Breast epithelium (tissue), 4 donors: ENCODE data around the gene AGAP3. TPM values are rescaled to one million over a fixed set of nuclear protein-coding genes. Genes with fewer than 3 reads are reported as not detected.
A peak's percentile ranks its signal among the peaks of the same experiment; 100 is the strongest.

Experiments used
- DNase-seq, 2 donors: peaks; one replicate each; pipeline ENCODE4 v3.0.0-alpha.2; 2019; ENCODE audit warnings: low spot score in 2 of 2
- H3K27ac ChIP-seq, 2 donors: fragments of 200-600 bp; sonication (generic) in 1 of 2; one replicate each; pipeline ENCODE4 v1.5.1; 2016 to 2019; ENCODE audit warnings: mild to moderate bottlenecking in 1 of 2
- H3K27me3 ChIP-seq, 2 donors: fragments of 200-600 bp; sonication (generic) in 1 of 2; one replicate each; pipeline versions ENCODE4 v1.5.1 to v1.6.0; 2017 to 2019; ENCODE audit warnings: control low read depth in 1 of 2, mild to moderate bottlenecking in 1 of 2
- H3K36me3 ChIP-seq: fragments of 200-600 bp; one replicate; pipeline ENCODE4 v1.5.1; 2019
- H3K4me1 ChIP-seq, 2 donors: fragments of 200-600 bp; sonication (generic); one replicate each; pipeline ENCODE4 v1.5.1; 2016 to 2019; ENCODE audit warnings: control low read depth in 1 of 2
- H3K4me3 ChIP-seq, 3 donors: fragments of 200-600 bp; sonication (generic); 1 replicate in 2 of 3; 2 replicates in 1 of 3; pipeline ENCODE4 v1.5.1; 2016 to 2019; ENCODE audit warnings: mild to moderate bottlenecking in 3 of 3, moderate library complexity in 2 of 3
- H3K9me3 ChIP-seq, 2 donors: fragments of 200-600 bp; sonication (generic) in 1 of 2; one replicate each; pipeline ENCODE4 v1.5.1; 2016 to 2019; ENCODE audit warnings: control low read depth in 1 of 2
- CTCF ChIP-seq, 3 donors: fragments of 450-650 bp; IDR thresholded peaks; one replicate each; pipeline ENCODE4 v1.5.1; 2016 to 2017; ENCODE audit warnings: antibody characterized with exemption in 3 of 3, mild to moderate bottlenecking in 3 of 3, moderate library complexity in 3 of 3
- POLR2A ChIP-seq: fragments of 450-650 bp; IDR thresholded peaks from one replicate; pipeline ENCODE4 v1.6.1; 2016; ENCODE audit warnings: antibody characterized with exemption, mild to moderate bottlenecking, moderate library complexity
- POLR2AphosphoS5 ChIP-seq, 3 donors: sonication (generic); formaldehyde crosslinking; IDR thresholded peaks; one replicate each; pipeline ENCODE4 v1.6.1; 2017; ENCODE audit warnings: antibody characterized with exemption in 3 of 3
- intact Hi-C: fragments of 100-400 bp; cut with DNase I; formaldehyde crosslinking; loops from one replicate; pipeline ENCODE4 v1.15.1; 2023; ENCODE audit warnings: low total_unique reads
- total RNA-seq, 3 donors: library from RNA; depleted of rRNA; stranded (reverse); fragments of >200 nt; gene quantifications; one replicate each; pipeline ENCODE4 v1.1.0, GENCODE V29; 2016

Gene AGAP3
- total RNA-seq, 3 donors from 2014 or later, result 47.2 to 58.1 (median 55.1) TPM

GRCh38 chr7:151061213-151062110 lies 24.8 kb upstream of the AGAP3 start:
- Histone ChIP-seq H3K4me3 (peak overlapping the region in 2 of 3 donors; percentile 86 to 98), H3K36me3 (no peaks in the 10 kb centered on the region), H3K9me3 (no peaks in the 10 kb centered on the region), H3K27ac (peak overlapping the region; percentile 81 to 89), H3K4me1 (peaks cover 20 to 24% of the 10 kb centered on the region in 2 donors), H3K27me3 (no peaks in the 10 kb centered on the region)
- TF ChIP-seq CTCF (IDR thresholded peaks at IDR 0.05), result no peak
- TF ChIP-seq POLR2A, result no peak
- TF ChIP-seq POLR2AphosphoS5 (IDR thresholded peaks at IDR 0.05), result no peak
- intact Hi-C loops, result no loop called here
- DNase-seq, result no peak

GRCh38 chr7:151062111-151062398 lies 24.2 kb upstream of the AGAP3 start:
- H3K27ac ChIP-seq, result peak overlapping the region; percentile 81 to 89
- no peak for DNase-seq
- H3K27me3 ChIP-seq, result no peaks in the 10 kb centered on the region
- H3K36me3 ChIP-seq, result no peaks in the 10 kb centered on the region
- TF ChIP-seq CTCF (IDR thresholded peaks at IDR 0.05) (no peak), POLR2A (no peak), POLR2AphosphoS5 (IDR thresholded peaks at IDR 0.05) (no peak)
- peaks cover 20% of the 10 kb centered on the region in 2 donors for H3K4me1 ChIP-seq
- intact Hi-C loops, result no loop called here
- peak overlapping the region in 2 of 3 donors; percentile 40 to 64 for H3K4me3 ChIP-seq
- H3K9me3 ChIP-seq, result no peaks in the 10 kb centered on the region

- Histone ChIP-seq H3K27ac (peak overlapping the region; percentile 81 to 89), H3K4me3 (peak overlapping the region; percentile 29 to 64 (median 40)), H3K36me3 (peaks cover 3% of the 10 kb centered on the region), H3K9me3 (no peaks in the 10 kb centered on the region), H3K4me1 (peaks cover 16 to 20% of the 10 kb centered on the region in 2 donors), H3K27me3 (no peaks in the 10 kb centered on the region)
- DNase-seq, result no peak
- TF ChIP-seq CTCF (IDR thresholded peaks at IDR 0.05) (no peak), POLR2AphosphoS5 (IDR thresholded peaks at IDR 0.05) (no peak), POLR2A (no peak)
- intact Hi-C loops, result no loop called here
These were observed 23.7 kb upstream of the AGAP3 start for GRCh38 chr7:151062399-151063211.

- Histone ChIP-seq H3K9me3 (no peaks in the 10 kb centered on the region), H3K36me3 (peaks cover 9% of the 10 kb centered on the region), H3K27me3 (no peaks in the 10 kb centered on the region), H3K27ac (peak overlapping the region; percentile 81 to 89), H3K4me1 (peaks cover 16 to 20% of the 10 kb centered on the region in 2 donors), H3K4me3 (peak overlapping the region; percentile 29 to 64 (median 40))
- TF ChIP-seq CTCF (IDR thresholded peaks at IDR 0.05) (no peak), POLR2A (no peak), POLR2AphosphoS5 (IDR thresholded peaks at IDR 0.05) (peak in 1 of 3 donors; percentile 36)
- intact Hi-C loops, result no loop called here
- DNase-seq, result no peak
These were observed 23.1 kb upstream of the AGAP3 start for GRCh38 chr7:151063212-151063561.

- Histone ChIP-seq H3K27ac (peak overlapping the region; percentile 81 to 89), H3K36me3 (peaks cover 12% of the 10 kb centered on the region)
- intact Hi-C loops, result no loop called here
These were observed 21.8 kb upstream of the AGAP3 start for GRCh38 chr7:151064454-151064853.

More at GRCh38 chr7:151064454-151064853, 21.8 kb upstream of the AGAP3 start:
- no peak for DNase-seq
- Histone ChIP-seq H3K9me3 (no peaks in the 10 kb centered on the region), H3K27me3 (no peaks in the 10 kb centered on the region), H3K4me1 (peaks cover 12 to 20% of the 10 kb centered on the region in 2 donors), H3K4me3 (no peak overlapping the region)
- TF ChIP-seq POLR2A, result no peak
- no peak for TF ChIP-seq POLR2AphosphoS5 (IDR thresholded peaks at IDR 0.05)
- no peak for TF ChIP-seq CTCF (IDR thresholded peaks at IDR 0.05)
